Measurements from ENCODE around the gene RAET1G. TPM values are rescaled to one million over a fixed set of nuclear protein-coding genes. Genes with fewer than 3 reads are reported as not detected.

The RAET1G gene
- total and polyA plus RNA-seq, 4 donors: 0.64 to 0.99 TPM; not detected in 2

GRCh38 chr6:149877659-149878058 is 45.3 kb downstream of the RAET1G start:
- H3K9me3 ChIP-seq (ENCODE audit: control insufficient read depth, low read length): no peaks in the 10 kb centered on the region
- H3K27ac ChIP-seq (ENCODE audit: low read depth in 1 of 2, low read length in 2 of 2): no peak overlapping the region
- no peak for DNase-seq
- H3K4me1 ChIP-seq (ENCODE audit: control insufficient read depth in 1 of 2, insufficient read depth in 2 of 2, low read length in 2 of 2): no peaks in the 10 kb centered on the region
- intact Hi-C loops (cut with DNase I): no loop called here
- no peak overlapping the region for H3K4me3 ChIP-seq (ENCODE audit: low read length in 2 of 2)
- no peak for ATAC-seq (ENCODE audit: low FRiP score)
- no peaks in the 10 kb centered on the region for H3K27me3 ChIP-seq (ENCODE audit: control insufficient read depth in 1 of 2, insufficient read depth in 2 of 2, low read length in 1 of 2)
- no peaks in the 10 kb centered on the region for H3K36me3 ChIP-seq (ENCODE audit: control insufficient read depth in 1 of 2, insufficient read depth in 2 of 2, low read length in 1 of 2)
- WGBS, 2 donors: 83 to 95% methylated on average over 1 of the region's 1 CpG

GRCh38 chr6:149876241-149876933 is 46.5 kb downstream of the RAET1G start:
- no peaks in the 10 kb centered on the region for H3K4me1 ChIP-seq (ENCODE audit: control insufficient read depth in 1 of 2, insufficient read depth in 2 of 2, low read length in 2 of 2)

GRCh38 chr6:149872233-149872632 is 50.7 kb downstream of the RAET1G start:
- Histone ChIP-seq H3K9me3 (ENCODE audit: control insufficient read depth, low read length) (no peaks in the 10 kb centered on the region), H3K27ac (ENCODE audit: low read depth in 1 of 2, low read length in 2 of 2) (no peak overlapping the region), H3K4me3 (ENCODE audit: low read length in 2 of 2) (no peak overlapping the region), H3K4me1 (ENCODE audit: control insufficient read depth in 1 of 2, insufficient read depth in 2 of 2, low read length in 2 of 2) (no peaks in the 10 kb centered on the region), H3K27me3 (ENCODE audit: control insufficient read depth in 1 of 2, insufficient read depth in 2 of 2, low read length in 1 of 2) (no peaks in the 10 kb centered on the region), H3K36me3 (ENCODE audit: control insufficient read depth in 1 of 2, insufficient read depth in 2 of 2, low read length in 1 of 2) (no peaks in the 10 kb centered on the region)
- DNase-seq (no peak), ATAC-seq (ENCODE audit: low FRiP score) (no peak)
- 91 to 100% methylated on average over 1 of the region's 1 CpG for WGBS, 2 donors
- intact Hi-C loops (cut with DNase I): no loop called here

More at GRCh38 chr6:149876241-149876933, 46.5 kb downstream of the RAET1G start:
- intact Hi-C loops (cut with DNase I): no loop called here
- Histone ChIP-seq H3K9me3 (ENCODE audit: control insufficient read depth, low read length) (no peaks in the 10 kb centered on the region), H3K27ac (ENCODE audit: low read depth in 1 of 2, low read length in 2 of 2) (no peak overlapping the region), H3K4me3 (ENCODE audit: low read length in 2 of 2) (no peak overlapping the region), H3K36me3 (ENCODE audit: control insufficient read depth in 1 of 2, insufficient read depth in 2 of 2, low read length in 1 of 2) (no peaks in the 10 kb centered on the region), H3K27me3 (ENCODE audit: control insufficient read depth in 1 of 2, insufficient read depth in 2 of 2, low read length in 1 of 2) (no peaks in the 10 kb centered on the region)
- ATAC-seq (ENCODE audit: low FRiP score): no peak
- DNase-seq: no peak
- 81 to 89% methylated on average over 3 of the region's 3 CpGs for WGBS, 2 donors

- Histone ChIP-seq H3K9me3 (ENCODE audit: control insufficient read depth, low read length) (no peaks in the 10 kb centered on the region), H3K4me1 (ENCODE audit: control insufficient read depth in 1 of 2, insufficient read depth in 2 of 2, low read length in 2 of 2) (no peaks in the 10 kb centered on the region), H3K27me3 (ENCODE audit: control insufficient read depth in 1 of 2, insufficient read depth in 2 of 2, low read length in 1 of 2) (no peaks in the 10 kb centered on the region), H3K36me3 (ENCODE audit: control insufficient read depth in 1 of 2, insufficient read depth in 2 of 2, low read length in 1 of 2) (no peaks in the 10 kb centered on the region), H3K27ac (ENCODE audit: low read depth in 1 of 2, low read length in 2 of 2) (no peak overlapping the region), H3K4me3 (ENCODE audit: low read length in 2 of 2) (no peak overlapping the region)
- ATAC-seq (ENCODE audit: low FRiP score): no peak
- intact Hi-C loops (cut with DNase I): no loop called here
- DNase-seq: no peak
- 86 to 92% methylated on average over 2 of the region's 2 CpGs for WGBS, 2 donors
These were observed 51.7 kb downstream of the RAET1G start for GRCh38 chr6:149871182-149871581.

GRCh38 chr6:149869275-149869892 is 53.5 kb downstream of the RAET1G start:
- DNase-seq (no peak), ATAC-seq (ENCODE audit: low FRiP score) (no peak)
- no peak overlapping the region for H3K27ac ChIP-seq (ENCODE audit: low read depth in 1 of 2, low read length in 2 of 2)
- no peak overlapping the region for H3K4me3 ChIP-seq (ENCODE audit: low read length in 2 of 2)
- 85 to 86% methylated on average over 10 of the region's 10 CpGs for WGBS, 2 donors
- no peaks in the 10 kb centered on the region for H3K9me3 ChIP-seq (ENCODE audit: control insufficient read depth, low read length)
- H3K4me1 ChIP-seq (ENCODE audit: control insufficient read depth in 1 of 2, insufficient read depth in 2 of 2, low read length in 2 of 2): no peaks in the 10 kb centered on the region
- H3K36me3 ChIP-seq (ENCODE audit: control insufficient read depth in 1 of 2, insufficient read depth in 2 of 2, low read length in 1 of 2): no peaks in the 10 kb centered on the region
- intact Hi-C loops (cut with DNase I): loop anchor here (5.0 to 10.0 kb wide), 2 partner anchors 37 to 125 kb away; partner anchors contain the start of genes NUP43 (in 1 of the 2) and PCMT1 (in 1 of the 2)
- no peaks in the 10 kb centered on the region for H3K27me3 ChIP-seq (ENCODE audit: control insufficient read depth in 1 of 2, insufficient read depth in 2 of 2, low read length in 1 of 2)

- H3K9me3 ChIP-seq (ENCODE audit: control insufficient read depth, low read length): no peaks in the 10 kb centered on the region
- H3K4me1 ChIP-seq (ENCODE audit: control insufficient read depth in 1 of 2, insufficient read depth in 2 of 2, low read length in 2 of 2): no peaks in the 10 kb centered on the region
- DNase-seq: no peak
- no peak overlapping the region for H3K4me3 ChIP-seq (ENCODE audit: low read length in 2 of 2)
- ATAC-seq (ENCODE audit: low FRiP score): no peak
- no peaks in the 10 kb centered on the region for H3K36me3 ChIP-seq (ENCODE audit: control insufficient read depth in 1 of 2, insufficient read depth in 2 of 2, low read length in 1 of 2)
- 70 to 80% methylated on average over 4 of the region's 4 CpGs for WGBS, 2 donors
- no peak overlapping the region for H3K27ac ChIP-seq (ENCODE audit: low read depth in 1 of 2, low read length in 2 of 2)
- intact Hi-C loops (cut with DNase I): loop anchor here (5.0 to 10.0 kb wide), 2 partner anchors 36 to 123 kb away; partner anchors contain the start of genes NUP43 (in 1 of the 2) and PCMT1 (in 1 of the 2)
- no peaks in the 10 kb centered on the region for H3K27me3 ChIP-seq (ENCODE audit: control insufficient read depth in 1 of 2, insufficient read depth in 2 of 2, low read length in 1 of 2)
These were observed 54.9 kb downstream of the RAET1G start for GRCh38 chr6:149867876-149868640.

Other genes starting within 250 kb of the RAET1G start
- gene LATS1, start 205.0 kb downstream of the RAET1G start, total RNA-seq: 10 to 100 TPM; 31.5 to 39.2 TPM
- 1 to 10 TPM; 5.4 to 7.0 TPM for gene LATS1, start 205.0 kb downstream of the RAET1G start, polyA plus RNA-seq
- gene NUP43, start 176.6 kb downstream of the RAET1G start, total RNA-seq: 10 to 100 TPM; 28.6 to 32.1 TPM
- gene NUP43, start 176.6 kb downstream of the RAET1G start, polyA plus RNA-seq: 10 to 100 TPM in 1 of 2 donors, 1 to 10 TPM in 1; 3.6 to 10.6 TPM
- 10 to 100 TPM; 48.4 to 55.9 TPM for gene PCMT1, start 173.4 kb downstream of the RAET1G start, total RNA-seq
- 10 to 100 TPM; 51.9 to 72.1 TPM for gene PCMT1, start 173.4 kb downstream of the RAET1G start, polyA plus RNA-seq
- 10 to 100 TPM; 24.4 to 35.3 TPM for gene LRP11, start 58.8 kb downstream of the RAET1G start, total RNA-seq
- gene LRP11, start 58.8 kb downstream of the RAET1G start, polyA plus RNA-seq: 10 to 100 TPM in 1 of 2 donors, under 1 TPM in 1; 0.63 to 13.3 TPM
- under 1 TPM; 0.18 to 0.65 TPM for gene RAET1E, start 25.0 kb downstream of the RAET1G start, total RNA-seq
- 1 to 10 TPM in 1 of 2 donors, not detected in 1; 1.7 TPM for gene RAET1E, start 25.0 kb downstream of the RAET1G start, polyA plus RNA-seq
- gene ULBP2, start 18.9 kb upstream of the RAET1G start, total RNA-seq: under 1 TPM; 0.66 to 0.68 TPM
- gene ULBP2, start 18.9 kb upstream of the RAET1G start, polyA plus RNA-seq: under 1 TPM in 1 of 2 donors, not detected in 1; 0.36 TPM
- under 1 TPM in 1 of 2 donors, not detected in 1; 0.13 TPM for gene ULBP1, start 40.8 kb upstream of the RAET1G start, total RNA-seq
- under 1 TPM in 1 of 2 donors, not detected in 1; 0.38 TPM for gene ULBP1, start 40.8 kb upstream of the RAET1G start, polyA plus RNA-seq
- not detected for gene RAET1L, start 102.4 kb upstream of the RAET1G start, total RNA-seq
- gene RAET1L, start 102.4 kb upstream of the RAET1G start, polyA plus RNA-seq: not detected
- gene ULBP3, start 146.0 kb upstream of the RAET1G start, total RNA-seq: under 1 TPM; 0.39 to 0.75 TPM
- under 1 TPM in 1 of 2 donors, not detected in 1; 0.41 TPM for gene ULBP3, start 146.0 kb upstream of the RAET1G start, polyA plus RNA-seq
- under 1 TPM; 0.18 to 0.58 TPM for gene PPP1R14C, start 219.9 kb upstream of the RAET1G start, total RNA-seq
- 1 to 10 TPM in 1 of 2 donors, under 1 TPM in 1; 0.38 to 2.8 TPM for gene PPP1R14C, start 219.9 kb upstream of the RAET1G start, polyA plus RNA-seq